ENCODE measurements around the gene GLT1D1. TPM values are rescaled to one million over a fixed set of nuclear protein-coding genes. Genes with fewer than 3 reads are reported as not detected.
A peak's percentile ranks its signal among the peaks of the same experiment; 100 is the strongest.

GLT1D1 gene
- total RNA-seq, 1 donor from 2014 or later = 5.4 TPM

DNA sequence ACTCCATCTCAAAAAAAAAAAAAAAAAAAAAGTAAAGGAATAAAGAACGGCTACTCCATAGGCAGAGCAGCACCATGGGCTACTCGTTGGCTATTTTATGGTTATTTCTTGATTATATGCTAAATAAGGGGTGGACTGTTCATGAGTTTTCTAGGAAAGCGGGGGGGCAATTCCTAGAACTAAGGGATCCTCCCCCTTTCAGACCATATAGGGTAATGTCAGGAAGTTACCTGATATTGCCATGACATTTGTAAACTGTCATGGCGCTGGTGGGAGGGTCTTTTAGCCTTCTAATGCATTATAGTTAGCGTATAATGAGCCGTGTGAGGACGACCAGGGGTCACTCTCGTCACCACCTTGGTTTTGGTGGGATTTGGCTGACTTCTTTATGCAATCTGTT, 142.3 kb downstream of the GLT1D1 start:
- Histone ChIP-seq H3K9ac (no peak overlapping the region), H4K20me1 (ENCODE audit: low read depth) (no peaks in the 10 kb centered on the region), H2AFZ (replicated peaks) (no peak overlapping the region), H3K9me3 (ENCODE audit: low read depth) (no peaks in the 10 kb centered on the region), H3K4me2 (no peak overlapping the region), H3K36me3 (no peaks in the 10 kb centered on the region), H3K4me3 (no peak overlapping the region), H3K27ac (no peak overlapping the region), H3K27me3 (no peaks in the 10 kb centered on the region), H3K79me2 (ENCODE audit: low read depth) (no peaks in the 10 kb centered on the region), H3F3A (ENCODE audit: low read depth) (no peaks in the 10 kb centered on the region), H3K4me1 (no peaks in the 10 kb centered on the region)
- H3K36me3 Mint-ChIP-seq = no peaks in the 10 kb centered on the region
- H3K4me3 Mint-ChIP-seq = no peak overlapping the region
- H3K27ac Mint-ChIP-seq = no peak overlapping the region
- peaks cover 5% of the 10 kb centered on the region for H3K27me3 Mint-ChIP-seq (ENCODE audit: insufficient read depth, low read depth)
- no peak for TF ChIP-seq EZH2phosphoT487 (IDR thresholded peaks at IDR 0.05)
- TF ChIP-seq, protein P1, sequence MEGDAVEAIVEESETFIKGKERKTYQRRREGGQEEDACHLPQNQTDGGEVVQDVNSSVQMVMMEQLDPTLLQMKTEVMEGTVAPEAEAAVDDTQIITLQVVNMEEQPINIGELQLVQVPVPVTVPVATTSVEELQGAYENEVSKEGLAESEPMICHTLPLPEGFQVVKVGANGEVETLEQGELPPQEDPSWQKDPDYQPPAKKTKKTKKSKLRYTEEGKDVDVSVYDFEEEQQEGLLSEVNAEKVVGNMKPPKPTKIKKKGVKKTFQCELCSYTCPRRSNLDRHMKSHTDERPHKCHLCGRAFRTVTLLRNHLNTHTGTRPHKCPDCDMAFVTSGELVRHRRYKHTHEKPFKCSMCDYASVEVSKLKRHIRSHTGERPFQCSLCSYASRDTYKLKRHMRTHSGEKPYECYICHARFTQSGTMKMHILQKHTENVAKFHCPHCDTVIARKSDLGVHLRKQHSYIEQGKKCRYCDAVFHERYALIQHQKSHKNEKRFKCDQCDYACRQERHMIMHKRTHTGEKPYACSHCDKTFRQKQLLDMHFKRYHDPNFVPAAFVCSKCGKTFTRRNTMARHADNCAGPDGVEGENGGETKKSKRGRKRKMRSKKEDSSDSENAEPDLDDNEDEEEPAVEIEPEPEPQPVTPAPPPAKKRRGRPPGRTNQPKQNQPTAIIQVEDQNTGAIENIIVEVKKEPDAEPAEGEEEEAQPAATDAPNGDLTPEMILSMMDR (IDR thresholded peaks at IDR 0.05) = no peak
- no peak for TF ChIP-seq EZH2 (IDR thresholded peaks at IDR 0.05)
- DNase-seq (ENCODE audit: low spot score) = no peak
- peaks cover 5% of the 10 kb centered on the region for H3K4me1 Mint-ChIP-seq
- H3K9me3 Mint-ChIP-seq = peaks cover 6% of the 10 kb centered on the region

DNA sequence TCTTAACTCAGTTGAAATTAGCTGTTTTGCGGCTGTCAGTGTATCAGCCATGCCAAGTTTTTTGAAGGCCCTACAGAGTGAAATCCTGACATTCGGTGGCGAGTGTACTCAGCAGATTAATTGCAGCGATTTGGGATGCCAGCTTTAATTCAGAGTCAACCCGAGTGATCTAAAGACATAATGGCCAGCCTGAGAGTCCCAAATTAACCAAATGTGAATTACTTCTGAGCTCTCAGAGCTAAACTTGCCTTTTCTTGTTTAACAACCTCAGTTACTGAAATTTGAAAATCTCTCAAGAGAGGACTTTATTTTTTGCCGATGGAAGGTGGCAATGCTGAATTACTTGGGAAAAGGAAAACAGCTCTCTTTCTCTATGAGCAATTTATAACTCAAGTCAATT, 148.5 kb downstream of the GLT1D1 start:
- no peaks in the 10 kb centered on the region for H3K36me3 Mint-ChIP-seq
- Histone ChIP-seq H3F3A (ENCODE audit: low read depth) (no peaks in the 10 kb centered on the region), H3K36me3 (no peaks in the 10 kb centered on the region), H3K9me3 (ENCODE audit: low read depth) (no peaks in the 10 kb centered on the region), H2AFZ (replicated peaks) (no peak overlapping the region), H4K20me1 (ENCODE audit: low read depth) (no peaks in the 10 kb centered on the region), H3K9ac (no peak overlapping the region), H3K4me2 (no peak overlapping the region), H3K79me2 (ENCODE audit: low read depth) (no peaks in the 10 kb centered on the region), H3K27me3 (no peaks in the 10 kb centered on the region), H3K4me3 (no peak overlapping the region), H3K4me1 (no peaks in the 10 kb centered on the region), H3K27ac (no peak overlapping the region)
- H3K9me3 Mint-ChIP-seq = peaks cover 6% of the 10 kb centered on the region
- no peak for DNase-seq (ENCODE audit: low spot score)
- TF ChIP-seq EZH2 (IDR thresholded peaks at IDR 0.05) (no peak), EZH2phosphoT487 (IDR thresholded peaks at IDR 0.05) (no peak)
- TF ChIP-seq, protein P1 (IDR thresholded peaks at IDR 0.05) = no peak
- peaks cover 10% of the 10 kb centered on the region for H3K27me3 Mint-ChIP-seq (ENCODE audit: insufficient read depth, low read depth)
- H3K27ac Mint-ChIP-seq = no peak overlapping the region
- no peak overlapping the region for H3K4me3 Mint-ChIP-seq
- H3K4me1 Mint-ChIP-seq = peaks cover 11% of the 10 kb centered on the region

DNA sequence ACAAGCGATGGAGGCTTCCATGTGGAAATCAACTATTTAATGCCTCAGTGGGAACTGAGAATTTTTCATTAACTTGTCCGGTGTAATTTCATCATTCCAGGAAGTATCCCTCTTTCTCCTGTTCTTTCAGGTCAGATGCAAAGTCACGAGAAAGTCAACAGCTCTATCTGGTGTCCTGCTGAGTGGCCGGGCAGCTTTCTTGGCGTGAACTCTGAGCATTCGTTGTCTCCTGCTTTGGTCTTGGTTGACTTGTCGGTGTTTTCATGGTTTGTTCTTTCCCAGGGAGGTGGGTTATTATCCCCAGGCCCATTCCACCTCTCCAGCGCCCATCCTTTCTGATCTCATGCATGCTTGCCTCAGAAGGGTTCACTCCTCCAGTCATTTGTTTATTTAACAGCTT, 149.1 kb downstream of the GLT1D1 start:
- no peaks in the 10 kb centered on the region for H3K36me3 ChIP-seq
- TF ChIP-seq EZH2 (IDR thresholded peaks at IDR 0.05) (no peak), EZH2phosphoT487 (IDR thresholded peaks at IDR 0.05) (no peak)
- TF ChIP-seq, protein P1 (IDR thresholded peaks at IDR 0.05) = no peak
- H3K4me2 ChIP-seq = no peak overlapping the region
- H3K4me1 Mint-ChIP-seq = peaks cover 8% of the 10 kb centered on the region
- H3K27me3 ChIP-seq = no peaks in the 10 kb centered on the region
- H3K79me2 ChIP-seq (ENCODE audit: low read depth) = no peaks in the 10 kb centered on the region
- H2AFZ ChIP-seq (replicated peaks) = no peak overlapping the region
- peak overlapping the region; percentile 30 for H3K27ac Mint-ChIP-seq
- peaks cover 10% of the 10 kb centered on the region for H3K27me3 Mint-ChIP-seq (ENCODE audit: insufficient read depth, low read depth)
- H3K4me3 Mint-ChIP-seq = no peak overlapping the region
- no peak for DNase-seq (ENCODE audit: low spot score)
- H3K9ac ChIP-seq = no peak overlapping the region
- no peaks in the 10 kb centered on the region for H3K9me3 ChIP-seq (ENCODE audit: low read depth)
- H3K27ac ChIP-seq = no peak overlapping the region
- no peaks in the 10 kb centered on the region for H3K4me1 ChIP-seq
- H3K9me3 Mint-ChIP-seq = peaks cover 2% of the 10 kb centered on the region
- no peaks in the 10 kb centered on the region for H4K20me1 ChIP-seq (ENCODE audit: low read depth)
- no peaks in the 10 kb centered on the region for H3F3A ChIP-seq (ENCODE audit: low read depth)
- H3K36me3 Mint-ChIP-seq = no peaks in the 10 kb centered on the region
- no peak overlapping the region for H3K4me3 ChIP-seq
